Posterior cingulate gyrus (tissue), 11 donors: ENCODE results near the gene COL11A2.
"Not testable (repeated sequence)": the region's sequence is repeated elsewhere in the genome, so short reads cannot be mapped to it uniquely, and the experiment has no call there.

ENCODE experiments used
- DNase-seq, 10 donors: peaks; one replicate each; pipeline versions ENCODE4 v3.0.0 to v3.0.0-alpha.2; 2020 to 2021; ENCODE audit warnings: mixed read lengths in 3 of 10
- intact Hi-C: fragments of 100-400 bp; cut with DNase I; formaldehyde crosslinking; loops from one replicate; pipeline ENCODE4 v1.15.1; 2023

The COL11A2 gene

DNA sequence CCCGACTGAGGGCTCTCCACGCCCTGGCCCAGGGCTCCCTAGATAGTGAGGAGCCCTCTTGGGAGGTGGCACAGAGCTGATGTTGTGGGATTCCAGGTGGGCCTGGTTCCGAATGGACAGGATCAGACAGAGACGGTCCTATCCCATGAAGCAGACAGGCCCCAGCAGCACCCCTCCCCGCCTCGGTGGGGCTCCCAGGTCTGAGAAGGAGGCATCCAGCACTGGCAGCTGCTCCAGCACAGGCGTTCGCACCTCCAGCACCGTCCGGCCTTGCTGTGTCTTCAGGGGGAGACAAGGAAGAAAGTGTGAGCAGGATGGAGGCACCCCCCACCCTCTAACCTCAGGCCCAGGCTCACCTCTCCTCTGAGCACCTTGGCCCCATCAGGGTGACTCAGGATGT lies 28.7 kb downstream of the COL11A2 start:
- DNase-seq, result no peak
- intact Hi-C loops, result no loop called here

- DNase-seq, result peak; percentile 57 to 96 (median 80)
- intact Hi-C loops, result loop anchor here (1.0 kb wide), 2 partner anchors 36 to 87 kb away; no protein-coding TSS in a partner anchor
These were observed 30.6 kb downstream of the COL11A2 start for GRCh38 chr6:33161354-33162331.

DNA sequence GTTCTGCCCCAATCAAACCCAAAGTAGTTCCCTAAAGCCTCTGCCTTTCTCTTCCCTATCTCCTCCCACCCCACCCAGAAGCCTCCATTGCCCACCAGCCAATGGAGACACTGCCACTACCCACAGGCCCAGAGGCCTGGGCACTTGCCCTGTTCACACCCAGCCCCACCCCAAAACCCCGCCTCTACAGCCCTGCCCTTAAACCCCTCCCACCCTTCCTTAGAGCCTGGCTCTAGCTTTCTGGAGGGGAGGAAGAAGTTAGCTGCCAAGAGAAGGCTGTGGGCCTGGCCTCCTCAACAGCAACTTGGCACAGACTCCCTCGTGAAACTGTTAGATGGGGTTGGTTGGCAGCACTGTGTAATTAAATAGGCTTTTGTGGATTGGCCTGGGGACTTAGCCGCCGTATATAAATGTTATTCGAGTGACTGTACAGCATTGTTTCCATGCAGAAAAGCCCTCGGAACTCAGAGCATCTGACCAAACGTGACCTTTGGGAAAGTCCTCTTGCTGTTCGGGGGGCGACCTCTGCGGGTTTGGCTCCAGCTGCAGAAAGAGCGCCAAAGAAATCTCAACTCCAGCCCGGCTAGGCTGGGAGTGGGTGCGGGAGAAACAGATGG lies 31.4 kb downstream of the COL11A2 start:
- peak in 1 of 10 donors; percentile 49 for DNase-seq
- intact Hi-C loops, result loop anchor here (1.0 kb wide), 2 partner anchors 36 to 87 kb away; no protein-coding TSS in a partner anchor

DNA sequence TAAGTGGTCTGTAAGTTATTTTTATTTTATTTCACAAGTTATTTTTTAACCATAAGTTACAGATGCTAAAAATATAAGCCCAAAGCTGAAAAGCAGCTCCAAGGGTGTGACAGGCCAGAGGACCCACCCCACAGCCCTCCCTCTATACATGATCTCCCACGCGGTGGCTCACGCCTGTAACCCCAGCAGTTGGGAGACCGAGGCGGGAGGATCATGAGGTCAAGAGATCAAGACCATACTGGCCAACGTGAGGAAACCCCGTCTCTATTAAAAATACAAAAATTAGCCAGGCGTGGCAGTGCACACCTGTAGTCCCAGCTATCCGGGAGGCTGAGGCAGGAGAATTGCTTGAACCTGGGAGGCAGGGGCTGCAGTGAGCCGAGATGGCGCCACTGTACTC lies 32.2 kb downstream of the COL11A2 start:
- intact Hi-C loops, result no loop called here
- DNase-seq, result peak in 1 of 10 donors; percentile 29

GRCh38 chr6:33156964-33157363 lies 35.3 kb downstream of the COL11A2 start:
- peak in 1 of 10 donors; percentile 12 for DNase-seq
- intact Hi-C loops, result no loop called here

DNA sequence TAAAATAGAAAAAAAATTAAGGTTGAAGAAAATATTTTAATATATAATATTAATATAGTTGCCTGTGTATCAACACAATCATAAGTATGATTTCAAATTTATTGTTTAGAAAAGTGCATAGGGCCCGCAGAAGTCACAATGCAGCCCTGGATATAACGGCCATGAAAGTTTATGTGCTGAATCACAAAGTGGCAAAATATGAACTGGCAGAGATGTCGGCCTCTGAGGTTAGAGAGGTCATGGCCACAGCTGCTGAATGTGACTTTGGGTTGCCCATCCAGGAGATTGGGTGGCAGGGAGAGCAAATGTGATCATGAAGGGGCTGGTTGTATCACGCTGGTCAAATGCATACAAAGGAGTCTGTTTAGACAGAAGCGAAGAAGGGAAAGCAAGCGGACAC lies 35.7 kb downstream of the COL11A2 start:
- DNase-seq, result no peak
- intact Hi-C loops, result no loop called here

DNA sequence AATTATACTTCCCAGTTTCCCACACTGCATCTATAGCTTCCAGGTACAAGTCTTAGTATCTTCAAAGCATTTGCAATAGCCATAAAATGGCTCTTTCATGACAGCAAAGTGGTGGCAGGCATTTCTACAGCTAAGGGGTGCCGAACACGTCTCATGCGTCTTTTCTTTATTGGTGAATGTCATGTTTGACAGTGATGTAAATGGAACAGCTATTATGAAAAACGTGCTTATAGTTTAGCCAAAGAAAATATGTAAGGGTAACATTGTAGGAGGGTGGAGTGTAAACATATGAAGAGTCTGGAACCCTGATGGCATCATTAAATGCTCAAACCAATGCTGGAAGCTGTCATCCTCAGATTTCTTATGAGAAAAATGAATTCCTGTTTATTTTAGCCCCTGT lies 37.9 kb downstream of the COL11A2 start:
- intact Hi-C loops, result no loop called here
- DNase-seq, result no peak

DNA sequence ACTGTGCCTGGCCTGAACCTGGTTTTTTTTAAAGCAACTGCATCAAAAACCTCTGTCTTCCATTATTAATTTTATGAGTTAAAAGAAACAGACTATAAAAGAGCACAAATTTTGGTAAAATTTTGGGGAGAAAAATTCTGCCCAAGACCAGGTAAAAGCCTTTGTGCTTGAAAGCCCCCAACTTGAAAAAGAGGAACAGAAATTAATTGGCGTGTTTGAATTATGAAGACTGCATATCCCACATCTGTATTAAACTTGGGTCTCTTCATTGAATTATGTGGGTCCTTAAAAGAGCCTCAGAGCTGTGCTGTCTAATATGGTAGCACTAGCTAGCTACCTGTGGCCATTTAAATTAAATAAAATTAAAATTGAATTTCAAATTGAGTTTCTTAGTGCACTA lies 41.2 kb downstream of the COL11A2 start:
- intact Hi-C loops, result no loop called here
- DNase-seq, result no peak

GRCh38 chr6:33150560-33150959 lies 41.7 kb downstream of the COL11A2 start:
- intact Hi-C loops, result not testable (repeated sequence)

DNA sequence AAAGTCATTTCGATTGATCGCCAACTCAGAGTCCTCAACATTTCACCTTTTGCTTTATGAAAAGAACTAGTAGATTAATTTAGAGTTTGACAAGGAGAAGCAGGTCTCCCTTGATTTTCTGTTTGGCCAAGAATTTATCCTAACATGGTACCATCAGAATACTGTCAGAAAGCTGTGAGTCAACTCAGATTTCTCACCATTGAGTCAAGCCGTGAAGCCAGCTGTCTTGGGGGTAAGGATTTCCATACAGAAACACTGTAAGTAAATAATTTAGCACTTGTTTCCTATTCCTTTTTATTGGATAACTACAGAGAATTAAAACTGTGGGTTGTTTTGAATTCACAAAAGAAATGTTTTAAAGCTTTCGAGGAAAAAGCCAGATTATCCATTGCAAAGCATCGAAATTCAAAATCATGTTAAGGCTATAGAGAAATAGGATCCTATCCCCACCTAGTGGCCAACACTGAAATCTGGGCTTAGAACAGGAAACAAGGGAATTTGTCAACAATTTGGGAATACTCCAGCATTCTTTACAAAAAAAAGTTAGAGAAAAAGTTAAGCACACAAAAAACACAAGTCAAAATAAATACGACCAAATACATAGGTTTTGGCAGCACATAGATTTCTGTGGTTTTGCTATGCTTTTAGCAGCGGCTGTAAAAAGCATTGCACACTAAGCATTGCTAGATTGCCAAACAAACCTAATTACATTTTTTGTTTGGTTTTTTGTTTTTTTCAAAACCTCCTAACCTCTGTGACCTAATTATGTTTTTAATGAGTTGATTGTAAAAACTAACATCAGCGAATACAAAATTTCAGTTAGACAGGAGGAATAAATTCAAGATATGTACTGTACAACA lies 44.2 kb downstream of the COL11A2 start:
- no peak for DNase-seq
- intact Hi-C loops, result loop anchor here (1.0 to 10.0 kb wide), 2 partner anchors 134 to 263 kb away; no protein-coding TSS in a partner anchor

More at GRCh38 chr6:33150560-33150959, 41.7 kb downstream of the COL11A2 start:
- not testable (repeated sequence) for DNase-seq

DNA sequence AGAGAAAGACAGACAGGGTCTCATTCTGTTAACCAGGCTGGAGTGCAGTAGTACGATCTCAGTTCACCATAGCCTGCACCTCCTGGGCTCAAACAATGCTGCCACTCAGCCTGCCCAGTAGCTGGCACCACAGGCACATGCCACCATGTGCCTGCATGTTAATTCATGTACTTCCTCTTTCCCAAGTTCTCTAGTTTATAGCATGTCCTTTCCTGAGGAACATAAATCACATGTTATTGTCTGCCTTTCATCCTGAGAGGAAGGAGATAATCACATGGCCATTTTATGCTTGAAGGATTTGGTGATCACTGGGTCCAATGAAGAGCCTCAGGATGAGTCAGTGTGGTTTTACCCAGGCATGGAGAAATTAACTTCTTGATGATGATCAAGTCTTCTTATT lies 47.9 kb downstream of the COL11A2 start:
- intact Hi-C loops, result loop anchor here (10.0 kb wide), 1 partner anchor 260 kb away; no protein-coding TSS in a partner anchor
- DNase-seq, result peak in 2 of 10 donors; percentile 10 to 68

DNA sequence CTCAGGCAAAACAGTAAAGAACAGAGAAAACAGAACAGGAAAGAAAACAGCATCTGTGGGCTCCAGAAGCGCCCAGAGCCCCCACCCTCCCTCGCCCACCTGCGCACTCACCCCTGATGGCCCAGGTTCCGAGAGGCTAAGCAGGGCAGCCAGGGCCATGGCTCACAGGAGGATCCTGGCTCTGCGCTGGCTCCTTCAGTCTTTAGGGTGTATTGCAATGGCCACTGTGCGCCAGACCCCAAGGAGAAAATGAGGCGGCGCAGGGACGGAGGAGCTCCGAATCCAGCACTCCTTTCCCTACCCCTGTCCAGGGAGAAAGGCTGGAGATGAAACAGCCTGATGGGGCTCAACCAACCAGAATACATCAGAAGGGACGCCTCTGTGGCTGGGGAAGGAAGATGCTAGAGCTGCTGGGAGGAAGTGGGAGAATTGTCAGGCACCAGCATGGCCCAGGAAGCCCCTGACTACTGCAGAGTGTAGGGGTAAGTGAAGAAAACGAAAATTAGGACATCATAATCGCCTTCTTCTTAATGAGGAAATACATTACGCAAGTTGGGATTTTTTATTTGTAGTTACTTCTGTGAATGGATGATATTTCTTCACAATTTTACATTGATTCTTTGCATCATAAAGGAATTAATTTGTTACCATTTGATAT lies 49.0 kb downstream of the COL11A2 start:
- intact Hi-C loops, result loop anchor here (10.0 kb wide), 1 partner anchor 258 kb away; no protein-coding TSS in a partner anchor
- DNase-seq, result no peak

GRCh38 chr6:33142501-33143070 lies 49.7 kb downstream of the COL11A2 start:
- intact Hi-C loops, result loop anchor here (10.0 kb wide), 1 partner anchor 258 kb away; no protein-coding TSS in a partner anchor
- no peak for DNase-seq

DNA sequence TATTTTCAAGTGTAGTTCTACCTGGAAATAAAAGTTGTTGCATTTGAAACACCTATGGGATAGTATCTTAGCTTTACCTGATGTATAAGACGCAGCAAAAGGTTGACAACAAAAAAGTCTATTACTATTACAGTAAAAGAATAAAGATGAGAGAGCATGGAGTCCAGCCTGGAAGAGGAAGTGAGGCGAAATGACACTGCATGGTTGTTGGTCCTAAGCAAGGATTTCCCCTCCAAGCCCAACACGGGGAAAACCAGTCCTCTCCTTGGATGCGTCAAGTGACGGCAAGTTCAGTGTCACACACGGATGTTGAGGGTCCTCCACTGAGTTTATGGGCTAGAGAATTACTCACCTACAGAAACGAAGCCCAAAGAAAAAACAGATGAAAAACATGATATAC lies 51.7 kb downstream of the COL11A2 start:
- DNase-seq, result no peak
- intact Hi-C loops, result loop anchor here (10.0 kb wide), 1 partner anchor 256 kb away; no protein-coding TSS in a partner anchor

DNA sequence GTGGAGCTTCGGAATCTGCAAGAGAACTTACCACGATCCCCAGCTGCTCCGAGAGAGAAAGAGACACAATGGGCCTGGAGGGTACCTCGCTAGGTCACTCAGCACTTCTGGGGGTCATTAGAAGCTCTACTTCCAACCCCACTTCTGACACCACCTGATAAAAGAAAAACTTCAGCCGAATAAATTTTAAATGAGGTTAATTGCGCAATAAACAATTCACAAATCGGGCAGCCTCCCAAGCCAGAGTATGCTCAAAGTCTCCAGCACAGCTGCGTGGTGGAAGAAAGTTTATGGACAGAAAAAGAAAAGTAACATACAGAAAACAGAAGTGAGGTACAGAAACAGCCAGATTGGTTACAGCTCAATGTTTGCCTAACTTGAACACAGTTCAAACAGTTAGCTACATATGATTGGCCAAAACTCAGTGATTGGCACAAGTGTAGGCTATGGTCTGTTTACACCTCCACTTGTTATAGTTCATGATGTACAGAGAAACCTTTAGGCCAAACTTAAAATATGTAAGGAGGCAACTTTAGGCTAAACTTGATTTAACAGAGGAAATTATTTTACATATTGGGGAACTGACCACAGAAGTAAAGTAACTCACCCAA lies 52.6 kb downstream of the COL11A2 start:
- DNase-seq, result no peak
- intact Hi-C loops, result loop anchor here (10.0 kb wide), 1 partner anchor 255 kb away; no protein-coding TSS in a partner anchor

DNA sequence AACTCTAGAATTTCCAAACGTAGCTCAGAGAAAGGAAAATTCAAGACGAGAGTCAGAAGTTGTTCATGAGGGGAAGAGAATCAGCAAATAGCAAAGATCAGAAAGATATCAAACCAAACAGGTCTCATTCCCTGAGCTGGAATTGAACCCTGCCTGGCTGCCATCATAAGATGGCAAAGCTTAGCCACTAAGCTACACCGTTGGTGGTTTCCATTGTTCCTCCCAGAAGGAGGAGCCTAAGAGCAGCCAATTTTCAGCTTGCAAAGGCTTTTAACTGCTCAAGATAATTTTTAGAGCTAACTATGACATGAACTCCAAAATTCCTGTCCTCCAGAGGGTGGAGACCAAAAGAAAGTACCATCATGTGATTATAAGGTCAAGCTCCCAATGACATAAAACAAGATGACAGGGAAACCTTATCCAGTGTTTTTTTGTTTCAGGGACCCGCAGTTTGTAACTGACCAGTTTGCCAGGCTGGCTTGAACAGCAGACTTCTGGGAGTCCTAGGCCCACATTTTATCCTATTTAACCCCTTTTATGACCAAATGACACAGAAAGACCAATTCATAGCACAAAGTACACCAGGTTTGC lies 55.9 kb downstream of the COL11A2 start:
- no peak for DNase-seq
- intact Hi-C loops, result no loop called here

- DNase-seq, result no peak
- intact Hi-C loops, result no loop called here
These were observed 60.2 kb downstream of the COL11A2 start for GRCh38 chr6:33132081-33132524.

DNA sequence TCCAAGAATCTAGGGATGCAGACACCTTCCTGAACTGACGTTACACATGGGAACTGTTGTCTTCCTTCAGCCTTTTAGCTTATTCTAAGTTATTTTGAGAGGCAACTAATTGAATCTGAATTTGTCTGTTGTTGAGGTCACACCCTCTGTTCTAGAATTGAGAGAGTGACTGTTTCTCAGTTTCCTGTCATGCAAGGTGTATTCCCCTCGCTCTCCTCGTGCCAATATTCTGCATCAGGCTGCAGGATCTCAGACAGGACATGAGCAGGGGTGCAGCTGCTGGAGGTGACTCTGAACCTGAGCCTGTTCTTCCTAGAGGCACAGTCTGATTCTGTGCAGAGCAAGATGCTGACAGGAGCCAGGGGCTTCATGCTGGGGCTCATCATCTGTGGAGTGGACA lies 63.9 kb downstream of the COL11A2 start:
- intact Hi-C loops, result no loop called here
- DNase-seq, result no peak
